Neural cell (in vitro differentiated cells): ENCODE results near the gene BTBD17. TPM values are rescaled to one million over a fixed set of nuclear protein-coding genes. Genes with fewer than 3 reads are reported as not detected.

Source experiments
- H2AFZ ChIP-seq: fragments of 200-600, 300-800 bp; sonication (generic), shearing (Covaris generic); 2 replicates; pipeline ENCODE4 v1.6.0; 2014; ENCODE audit warnings: low read depth, mild to moderate bottlenecking, antibody characterized with exemption, low read length, moderate library complexity
- H3F3A ChIP-seq: fragments of 200-600 bp; shearing (Covaris generic); 2 replicates; pipeline ENCODE4 v1.6.1; 2016; ENCODE audit warnings: mild to moderate bottlenecking, moderate library complexity, mixed read lengths, antibody characterized with exemption, low read length; ENCODE audit not compliant: insufficient read depth, poor library complexity, severe bottlenecking
- H3K27ac ChIP-seq: fragments of 200-600, 300-800 bp; sonication (generic), shearing (Covaris generic); 2 replicates; pipeline ENCODE4 v1.5.1; 2014; ENCODE audit warnings: mild to moderate bottlenecking, low read length, moderate library complexity
- H3K27me3 ChIP-seq: fragments of 300-800, 200-600 bp; sonication (generic), shearing (Covaris generic); 2 replicates; pipeline ENCODE4 v1.6.0; 2014; ENCODE audit warnings: mild to moderate bottlenecking, low read depth, low read length, moderate library complexity; ENCODE audit not compliant: insufficient read depth
- H3K36me3 ChIP-seq: fragments of 300-800, 200-600 bp; sonication (generic), shearing (Covaris generic); 2 replicates; pipeline ENCODE4 v1.5.1; 2014; ENCODE audit warnings: mild to moderate bottlenecking, antibody characterized with exemption, low read length, moderate library complexity; ENCODE audit not compliant: insufficient read depth
- H3K4me2 ChIP-seq: fragments of 300-800, 200-600 bp; sonication (generic), shearing (Covaris generic); 2 replicates; pipeline ENCODE4 v1.6.0; 2014; ENCODE audit warnings: mild to moderate bottlenecking, low read length
- H3K4me3 ChIP-seq: fragments of 300-800, 200-600 bp; sonication (generic), shearing (Covaris generic); 2 replicates; pipeline ENCODE4 v1.5.1; 2014; ENCODE audit warnings: mild to moderate bottlenecking, low read length, moderate library complexity
- H3K79me2 ChIP-seq: fragments of 200-600 bp; shearing (Covaris generic); replicated peaks from 2 replicates; pipeline ENCODE4 v1.6.0; 2014; ENCODE audit warnings: mild to moderate bottlenecking, low read length, moderate library complexity; ENCODE audit not compliant: insufficient read depth
- H3K9ac ChIP-seq: fragments of 300-800, 200-600 bp; sonication (generic), shearing (Covaris generic); 2 replicates; pipeline ENCODE4 v1.6.1; 2016; ENCODE audit warnings: mild to moderate bottlenecking, low read length, mixed read lengths
- H3K9me2 ChIP-seq: fragments of 200-600 bp; shearing (Covaris generic); 2 replicates; pipeline ENCODE4 v1.6.1; 2016; ENCODE audit warnings: mild to moderate bottlenecking, low read length, mixed read lengths; ENCODE audit not compliant: insufficient read depth
- H3K9me3 ChIP-seq: fragments of 200-600, 300-800 bp; sonication (generic), shearing (Covaris generic); 2 replicates; pipeline ENCODE4 v1.6.1; 2016; ENCODE audit warnings: mild to moderate bottlenecking, mixed run types, low read length, moderate library complexity, mixed read lengths
- H4K20me1 ChIP-seq: fragments of 200-600 bp; shearing (Covaris generic); 2 replicates; pipeline ENCODE4 v1.6.1; 2016; ENCODE audit warnings: mild to moderate bottlenecking, mixed run types; ENCODE audit not compliant: insufficient read depth
- EP300 ChIP-seq: fragments of 450-650 bp; conservative IDR thresholded peaks from 2 replicates; pipeline ENCODE4 v1.6.1; 2014; ENCODE audit warnings: antibody characterized with exemption, mild to moderate bottlenecking, moderate library complexity; ENCODE audit not compliant: poor library complexity, severe bottlenecking
- EZH2 ChIP-seq: fragments of 200-600, 300-800 bp; shearing (Covaris generic), sonication (generic); IDR thresholded peaks from 2 replicates; pipeline ENCODE4 v1.6.1; 2014; ENCODE audit warnings: antibody characterized with exemption, low read length, borderline replicate concordance, mild to moderate bottlenecking; ENCODE audit not compliant: insufficient read depth, poor library complexity, severe bottlenecking
- MXI1 ChIP-seq: fragments of 450-650 bp; conservative IDR thresholded peaks from 2 replicates; pipeline ENCODE4 v1.6.1; 2014; ENCODE audit warnings: antibody characterized with exemption, mild to moderate bottlenecking; ENCODE audit not compliant: poor library complexity, severe bottlenecking
- POLR2AphosphoS5 ChIP-seq: IDR thresholded peaks from 2 replicates; pipeline ENCODE4 v1.6.1; 2012
- RAD21 ChIP-seq: fragments of 450-650 bp; conservative IDR thresholded peaks from 2 replicates; pipeline ENCODE4 v1.6.1; 2014; ENCODE audit warnings: antibody characterized with exemption, mild to moderate bottlenecking, moderate library complexity
- REST ChIP-seq: IDR thresholded peaks from 2 replicates; pipeline ENCODE4 v1.6.1; 2012; ENCODE audit warnings: borderline replicate concordance
- SMC3 ChIP-seq: fragments of 450-650 bp; conservative IDR thresholded peaks from 2 replicates; pipeline ENCODE4 v1.6.1; 2014; ENCODE audit warnings: antibody characterized with exemption, mild to moderate bottlenecking, moderate library complexity; ENCODE audit not compliant: poor library complexity
- TAF1 ChIP-seq: IDR thresholded peaks from 2 replicates; pipeline ENCODE4 v1.6.1; 2012; ENCODE audit warnings: low read depth
- polyA plus RNA-seq: library from polyadenylated mRNA; depleted of rRNA; stranded (reverse); fragments of >200 nt; gene quantifications from 2 replicates; pipeline ENCODE4 v1.2.3, GENCODE V29; 2014
- TF ChIP-seq, protein P1 (sequence below): fragments of 450-650 bp; IDR thresholded peaks from 2 replicates; pipeline ENCODE4 v1.5.1; 2014; ENCODE audit warnings: antibody characterized with exemption, mild to moderate bottlenecking, moderate library complexity; ENCODE audit not compliant: poor library complexity, severe bottlenecking

BTBD17 gene
- polyA plus RNA-seq, 1 donor from 2014 or later, result 5.3 TPM

- Histone ChIP-seq H3K27me3 (no peaks in the 10 kb centered on the region), H3K9ac (no peak overlapping the region), H3K9me2 (no peaks in the 10 kb centered on the region), H4K20me1 (no peaks in the 10 kb centered on the region), H3K4me3 (no peak overlapping the region), H3K27ac (no peak overlapping the region), H3F3A (no peaks in the 10 kb centered on the region), H2AFZ (no peak overlapping the region), H3K4me2 (no peak overlapping the region), H3K79me2 (no peaks in the 10 kb centered on the region), H3K36me3 (no peaks in the 10 kb centered on the region), H3K9me3 (no peaks in the 10 kb centered on the region)
- no peak for TF ChIP-seq REST
- no peak for TF ChIP-seq MXI1
- TF ChIP-seq, protein P1, sequence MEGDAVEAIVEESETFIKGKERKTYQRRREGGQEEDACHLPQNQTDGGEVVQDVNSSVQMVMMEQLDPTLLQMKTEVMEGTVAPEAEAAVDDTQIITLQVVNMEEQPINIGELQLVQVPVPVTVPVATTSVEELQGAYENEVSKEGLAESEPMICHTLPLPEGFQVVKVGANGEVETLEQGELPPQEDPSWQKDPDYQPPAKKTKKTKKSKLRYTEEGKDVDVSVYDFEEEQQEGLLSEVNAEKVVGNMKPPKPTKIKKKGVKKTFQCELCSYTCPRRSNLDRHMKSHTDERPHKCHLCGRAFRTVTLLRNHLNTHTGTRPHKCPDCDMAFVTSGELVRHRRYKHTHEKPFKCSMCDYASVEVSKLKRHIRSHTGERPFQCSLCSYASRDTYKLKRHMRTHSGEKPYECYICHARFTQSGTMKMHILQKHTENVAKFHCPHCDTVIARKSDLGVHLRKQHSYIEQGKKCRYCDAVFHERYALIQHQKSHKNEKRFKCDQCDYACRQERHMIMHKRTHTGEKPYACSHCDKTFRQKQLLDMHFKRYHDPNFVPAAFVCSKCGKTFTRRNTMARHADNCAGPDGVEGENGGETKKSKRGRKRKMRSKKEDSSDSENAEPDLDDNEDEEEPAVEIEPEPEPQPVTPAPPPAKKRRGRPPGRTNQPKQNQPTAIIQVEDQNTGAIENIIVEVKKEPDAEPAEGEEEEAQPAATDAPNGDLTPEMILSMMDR, result no peak
- TF ChIP-seq SMC3, result no peak
- no peak for TF ChIP-seq TAF1
- TF ChIP-seq EZH2, result no peak
- no peak for TF ChIP-seq RAD21
- no peak for TF ChIP-seq POLR2AphosphoS5
- no peak for TF ChIP-seq EP300
Observed at GRCh38 chr17:74402048-74402447, 40.4 kb upstream of the BTBD17 start.

- TF ChIP-seq, protein P1, result no peak
- TF ChIP-seq SMC3, result no peak
- no peak for TF ChIP-seq EZH2
- TF ChIP-seq TAF1, result no peak
- no peak for TF ChIP-seq EP300
- no peak for TF ChIP-seq RAD21
- no peak for TF ChIP-seq MXI1
- TF ChIP-seq POLR2AphosphoS5, result no peak
- no peak for TF ChIP-seq REST
- Histone ChIP-seq H3K27me3 (no peaks in the 10 kb centered on the region), H3K9ac (no peak overlapping the region), H3K79me2 (no peaks in the 10 kb centered on the region), H2AFZ (no peak overlapping the region), H3K36me3 (no peaks in the 10 kb centered on the region), H3K27ac (no peak overlapping the region), H3K9me3 (no peaks in the 10 kb centered on the region), H3K4me3 (no peak overlapping the region), H3F3A (no peaks in the 10 kb centered on the region), H3K9me2 (no peaks in the 10 kb centered on the region), H3K4me2 (no peak overlapping the region), H4K20me1 (no peaks in the 10 kb centered on the region)
Observed at GRCh38 chr17:74396567-74396966, 34.9 kb upstream of the BTBD17 start.
